HG02571 (cell line): ENCODE measurements around the gene ABCA10.
"Not testable (repeated sequence)": the region's sequence is repeated elsewhere in the genome, so short reads cannot be mapped to it uniquely, and the experiment has no call there.

Experiments used
- ATAC-seq: cut with Tn5 transposase; IDR thresholded peaks from one replicate; pipeline ENCODE4 v1.9.1; 2021; ENCODE audit warnings: mild to moderate bottlenecking, moderate library complexity; ENCODE audit not compliant: unreplicated experiment

Gene ABCA10

GRCh38 chr17:69231521-69231920 lies 2.9 kb upstream of the ABCA10 start:
- no peak for ATAC-seq

GRCh38 chr17:69230939-69231338 lies 2.3 kb upstream of the ABCA10 start:
- ATAC-seq = no peak

DNA sequence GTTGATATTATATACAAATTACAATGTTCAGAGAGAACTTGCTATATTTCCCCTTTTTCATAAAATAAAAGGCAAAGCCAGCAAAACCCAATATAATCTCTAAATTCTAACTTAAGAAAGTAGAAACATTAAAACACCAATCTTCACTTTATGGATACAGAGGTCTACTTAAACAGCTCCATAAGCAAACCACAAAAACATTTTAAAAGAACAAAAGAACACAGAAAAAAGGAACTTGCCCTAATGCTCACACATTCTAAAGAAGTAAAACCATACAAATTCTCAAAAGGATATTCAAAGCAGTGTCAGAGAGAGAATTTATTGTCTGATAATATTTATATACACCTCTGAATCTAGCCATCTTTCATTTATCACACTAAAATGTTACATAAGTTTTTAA lies 606 bp downstream of the ABCA10 start:
- no peak for ATAC-seq

DNA sequence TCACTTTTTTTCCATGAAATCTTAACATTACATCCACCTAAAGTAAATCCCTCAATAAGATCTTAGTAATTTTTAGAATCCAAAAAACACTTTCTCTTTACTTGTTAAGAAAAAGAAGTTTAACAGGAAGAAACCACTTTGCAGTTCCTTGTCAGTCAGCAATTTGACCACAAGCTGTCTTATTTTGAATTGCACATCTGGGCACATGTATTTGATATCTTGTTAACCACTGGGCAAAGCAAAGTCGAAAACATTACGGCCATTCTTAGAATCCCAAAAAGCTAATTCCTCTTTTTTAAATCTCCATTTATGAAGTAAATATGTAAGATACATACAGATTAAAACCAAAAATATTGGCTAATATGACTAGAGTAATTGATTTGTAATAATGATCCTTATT lies 1.1 kb downstream of the ABCA10 start:
- no peak for ATAC-seq

GRCh38 chr17:69223809-69224208 lies 4.8 kb downstream of the ABCA10 start:
- ATAC-seq = peak; percentile 75

DNA sequence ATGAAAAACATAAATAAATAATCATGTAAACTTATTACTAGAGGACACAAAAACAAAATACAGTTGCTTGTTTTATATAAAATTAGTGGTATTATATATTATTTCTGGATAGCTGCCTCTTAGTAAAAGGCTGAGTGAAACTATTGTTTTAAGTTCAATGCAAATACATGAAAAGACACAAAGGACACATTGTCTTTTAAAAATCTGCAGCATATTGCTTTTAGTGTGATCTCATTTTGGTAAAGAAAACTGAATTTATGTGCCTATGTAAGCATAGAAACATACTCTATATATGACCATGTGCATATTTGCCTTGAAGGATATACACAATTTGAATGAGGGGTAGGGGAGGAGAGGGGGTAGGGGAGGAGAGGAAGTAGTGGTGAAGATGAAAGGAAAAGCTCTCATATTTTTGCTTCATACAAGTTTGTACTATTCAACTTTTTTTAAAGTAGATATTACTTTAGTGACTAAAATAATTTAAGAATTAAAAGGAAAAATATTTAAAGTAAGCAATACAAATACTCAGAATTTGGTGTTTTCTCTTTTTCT lies 5.8 kb downstream of the ABCA10 start:
- ATAC-seq = no peak

DNA sequence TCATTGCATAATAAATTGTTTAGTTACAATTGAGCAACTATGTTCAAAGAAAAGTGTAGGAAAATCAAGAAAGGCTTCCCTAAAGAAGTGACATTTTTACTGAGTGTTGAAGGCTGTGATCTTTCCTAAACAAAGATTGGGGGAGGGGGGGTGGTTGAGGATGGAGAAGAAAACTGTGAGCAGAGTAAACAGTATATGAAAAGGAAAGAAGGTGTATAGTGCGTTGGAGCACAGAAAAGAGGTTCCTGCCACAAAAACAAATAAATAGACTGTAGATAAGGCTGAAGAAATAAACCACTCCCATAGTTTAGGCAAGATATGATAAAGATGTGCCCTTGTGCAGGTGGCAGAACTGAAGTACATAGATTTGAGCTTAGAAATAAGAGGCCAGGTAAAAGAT lies 8.5 kb downstream of the ABCA10 start:
- no peak for ATAC-seq

GRCh38 chr17:69218986-69219385 lies 9.6 kb downstream of the ABCA10 start:
- ATAC-seq = no peak

GRCh38 chr17:69213059-69213813 lies 15.4 kb downstream of the ABCA10 start:
- ATAC-seq = no peak

- ATAC-seq = no peak
Measured at GRCh38 chr17:69208640-69209039, 20.0 kb downstream of the ABCA10 start.

DNA sequence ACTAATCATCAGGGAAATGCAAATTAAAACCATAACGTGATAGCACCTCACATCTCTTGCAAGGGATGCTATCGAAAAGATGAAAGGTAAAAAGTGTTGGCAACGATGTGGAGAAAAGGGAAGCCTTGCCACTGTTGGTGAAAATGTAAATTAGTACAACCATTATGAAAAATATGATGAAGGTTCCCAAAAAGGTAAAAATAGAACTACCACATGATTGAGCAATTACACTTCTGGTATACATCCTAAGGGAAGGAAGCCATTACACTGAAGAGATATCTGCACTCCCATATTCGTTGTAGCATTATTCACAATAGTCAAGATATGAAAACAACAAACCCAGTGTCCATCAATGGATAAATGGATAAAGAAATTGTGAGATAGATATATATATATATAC lies 21.5 kb downstream of the ABCA10 start:
- ATAC-seq = no peak

GRCh38 chr17:69198238-69198637 lies 30.4 kb downstream of the ABCA10 start:
- no peak for ATAC-seq

DNA sequence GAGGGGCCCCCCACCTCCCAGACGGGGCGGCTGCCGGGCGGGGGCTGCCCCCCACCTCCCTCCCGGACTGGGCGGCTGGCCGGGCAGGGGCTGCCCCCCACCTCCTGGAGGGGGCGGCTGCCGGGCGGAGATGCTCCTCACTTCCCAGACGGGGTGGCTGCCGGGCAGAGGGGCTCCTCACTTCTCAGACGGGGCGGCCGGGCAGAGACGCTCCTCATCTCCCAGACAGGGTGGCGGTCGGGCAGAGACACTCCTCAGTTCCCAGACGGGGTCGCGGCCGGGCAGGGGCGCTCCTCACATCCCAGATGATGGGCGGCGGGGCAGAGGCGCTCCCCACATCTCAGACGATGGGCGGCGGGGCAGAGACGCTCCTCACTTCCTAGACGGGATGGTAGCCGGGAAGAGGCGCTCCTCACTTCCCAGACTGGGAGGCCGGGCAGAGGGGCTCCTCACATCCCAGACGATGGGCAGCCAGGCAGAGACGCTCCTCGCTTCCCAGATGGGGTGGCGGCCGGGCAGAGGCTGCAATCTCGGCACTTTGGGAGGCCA lies 32.4 kb downstream of the ABCA10 start:
- ATAC-seq = not testable (repeated sequence)

- no peak for ATAC-seq
Measured at GRCh38 chr17:69192754-69193153, 35.9 kb downstream of the ABCA10 start.

DNA sequence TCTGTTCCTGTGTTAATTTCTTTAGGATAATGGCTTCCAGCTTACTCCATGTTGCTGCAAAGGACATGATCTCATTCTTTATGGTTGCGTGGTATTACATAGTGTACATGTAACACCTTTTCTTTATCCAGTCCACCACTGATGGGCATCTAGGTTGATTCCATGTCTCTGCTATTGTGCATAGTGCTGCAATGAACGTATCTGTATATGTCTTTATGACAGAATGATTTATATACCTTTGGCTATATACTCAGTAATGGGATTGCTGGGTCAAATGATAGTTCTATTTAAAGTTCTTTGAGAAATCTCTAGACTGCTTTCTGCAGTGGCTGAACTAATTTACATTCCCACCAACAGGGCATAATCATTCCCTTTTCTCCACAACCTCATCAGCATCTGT lies 39.8 kb downstream of the ABCA10 start:
- ATAC-seq = no peak

DNA sequence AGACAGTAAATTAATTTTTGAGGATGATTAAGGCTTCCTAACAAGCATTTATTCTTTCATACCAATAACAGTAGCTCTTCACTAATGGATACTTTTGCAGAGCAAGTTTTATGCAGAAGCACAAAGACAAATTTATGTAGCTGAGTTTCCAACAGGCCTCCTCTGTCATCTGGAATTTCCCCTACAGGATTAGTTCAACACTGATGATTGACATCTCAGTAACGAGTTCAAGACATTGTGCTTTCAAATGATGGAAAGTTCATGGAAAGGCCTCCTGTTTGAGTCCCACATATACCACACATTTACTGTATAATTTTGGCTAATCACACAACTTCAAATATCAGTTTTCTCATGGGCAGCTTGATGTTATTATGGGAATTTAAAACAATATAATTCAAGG lies 40.6 kb downstream of the ABCA10 start:
- no peak for ATAC-seq

GRCh38 chr17:69187294-69187693 lies 41.3 kb downstream of the ABCA10 start:
- ATAC-seq = no peak

GRCh38 chr17:69179227-69179952 lies 49.2 kb downstream of the ABCA10 start:
- ATAC-seq = no peak

DNA sequence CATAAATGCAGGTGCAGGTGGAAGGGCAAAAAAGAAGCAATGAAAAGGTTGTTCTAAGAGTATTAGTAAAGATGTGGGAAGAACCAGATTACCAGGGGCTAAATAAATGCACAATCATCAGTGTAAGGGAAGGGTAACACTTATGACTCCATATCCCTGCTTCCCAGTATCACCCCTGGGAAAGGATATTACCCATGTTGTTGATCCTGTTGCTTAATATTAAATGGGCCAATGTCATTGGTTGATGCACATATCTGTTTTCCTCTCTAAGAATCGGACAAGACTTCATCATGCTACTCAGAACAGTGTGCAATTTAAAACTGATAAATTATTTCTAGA lies 52.2 kb downstream of the ABCA10 start:
- ATAC-seq = no peak

- ATAC-seq = no peak
Measured at GRCh38 chr17:69175625-69176456, 52.8 kb downstream of the ABCA10 start.

- no peak for ATAC-seq
Measured at GRCh38 chr17:69175262-69175624, 53.4 kb downstream of the ABCA10 start.
